ENCODE data around the gene ANKRD63.

DNA sequence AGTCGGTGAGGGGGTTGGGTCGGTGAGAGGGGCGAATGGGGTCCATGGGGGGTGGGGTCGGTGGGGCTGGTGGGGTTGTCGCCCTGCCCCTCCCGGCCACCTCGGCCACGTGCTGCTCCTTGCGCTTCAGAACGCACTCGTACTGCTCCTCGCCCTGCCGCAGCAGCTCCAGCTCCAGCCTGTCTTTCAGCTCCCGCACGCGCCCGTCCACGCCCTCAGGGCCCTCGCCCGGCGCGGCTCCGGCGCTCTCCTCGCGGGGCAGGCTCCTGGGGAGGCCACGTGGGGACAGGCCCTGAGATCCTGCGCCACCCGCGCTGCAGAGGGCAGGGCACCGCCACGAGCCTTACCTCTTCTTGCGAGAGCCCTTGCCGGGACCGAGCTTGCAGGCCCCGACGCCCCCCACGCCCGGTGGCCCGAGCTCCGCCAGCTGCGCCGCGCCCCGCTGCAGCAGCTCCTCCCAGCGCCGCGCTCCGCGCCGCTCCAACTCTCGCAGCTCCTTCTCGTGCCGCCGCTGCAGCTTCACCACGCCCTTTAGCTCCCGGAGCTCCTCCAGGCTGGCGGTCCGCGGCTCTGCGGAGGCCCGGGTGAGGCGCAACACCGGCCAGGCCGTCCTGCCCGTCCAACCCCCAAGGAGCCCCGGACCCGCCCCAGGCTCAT lies 8.2 kb upstream of the ANKRD63 start:
- TF ChIP-seq, protein P1, sequence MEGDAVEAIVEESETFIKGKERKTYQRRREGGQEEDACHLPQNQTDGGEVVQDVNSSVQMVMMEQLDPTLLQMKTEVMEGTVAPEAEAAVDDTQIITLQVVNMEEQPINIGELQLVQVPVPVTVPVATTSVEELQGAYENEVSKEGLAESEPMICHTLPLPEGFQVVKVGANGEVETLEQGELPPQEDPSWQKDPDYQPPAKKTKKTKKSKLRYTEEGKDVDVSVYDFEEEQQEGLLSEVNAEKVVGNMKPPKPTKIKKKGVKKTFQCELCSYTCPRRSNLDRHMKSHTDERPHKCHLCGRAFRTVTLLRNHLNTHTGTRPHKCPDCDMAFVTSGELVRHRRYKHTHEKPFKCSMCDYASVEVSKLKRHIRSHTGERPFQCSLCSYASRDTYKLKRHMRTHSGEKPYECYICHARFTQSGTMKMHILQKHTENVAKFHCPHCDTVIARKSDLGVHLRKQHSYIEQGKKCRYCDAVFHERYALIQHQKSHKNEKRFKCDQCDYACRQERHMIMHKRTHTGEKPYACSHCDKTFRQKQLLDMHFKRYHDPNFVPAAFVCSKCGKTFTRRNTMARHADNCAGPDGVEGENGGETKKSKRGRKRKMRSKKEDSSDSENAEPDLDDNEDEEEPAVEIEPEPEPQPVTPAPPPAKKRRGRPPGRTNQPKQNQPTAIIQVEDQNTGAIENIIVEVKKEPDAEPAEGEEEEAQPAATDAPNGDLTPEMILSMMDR (IDR thresholded peaks at IDR 0.05; ENCODE audit: control extremely low read depth in 1 of 3, insufficient read depth in 1 of 3, low read depth in 1 of 3, low read length in 3 of 3): no peak
- TF ChIP-seq SIN3A (conservative IDR thresholded peaks at IDR 0.05 in 1 of 2, IDR thresholded peaks at IDR 0.05 in 1 of 2; ENCODE audit: low read depth in 1 of 2, low read length in 2 of 2): no peak
- TF ChIP-seq RBBP5 (IDR thresholded peaks at IDR 0.05; ENCODE audit: borderline replicate concordance, low read depth, low read length): no peak; the same call in 1 of the 2 replicates

Data from H1 (cell line).